BLaER1 treated with 17β-estradiol and CSF1 and Interleukin-3, amounts not matched to agents 10 nM and 100 nM (cell line): ENCODE results near the gene OGFOD2.

Experiments
- H3K27ac ChIP-seq, 11 experiments: shearing (Covaris generic); formaldehyde crosslinking; 2 replicates each; pipeline ENCODE4 v1.8.1; 2022
- H3K27me3 ChIP-seq, 11 experiments: shearing (Covaris generic); formaldehyde crosslinking; 2 replicates each; pipeline ENCODE4 v1.8.1; 2022
- H3K36me3 ChIP-seq, 11 experiments: shearing (Covaris generic); formaldehyde crosslinking; 2 replicates each; pipeline ENCODE4 v1.8.1; 2022
- H3K4me1 ChIP-seq, 10 experiments: shearing (Covaris generic); formaldehyde crosslinking; 2 replicates each; pipeline ENCODE4 v1.8.1; 2022
- H3K4me2 ChIP-seq, 11 experiments: shearing (Covaris generic); formaldehyde crosslinking; 2 replicates each; pipeline ENCODE4 v1.8.1; 2022
- H3K4me3 ChIP-seq, 10 experiments: shearing (Covaris generic); formaldehyde crosslinking; 2 replicates each; pipeline ENCODE4 v1.8.1; 2022
- H3K9ac ChIP-seq, 11 experiments: shearing (Covaris generic); formaldehyde crosslinking; 2 replicates each; pipeline ENCODE4 v1.8.1; 2022
- H3K9me3 ChIP-seq, 11 experiments: shearing (Covaris generic); formaldehyde crosslinking; replicated peaks in 1 of 11; 2 replicates each; pipeline ENCODE4 v1.8.1; 2022
- H4K20me1 ChIP-seq, 11 experiments: shearing (Covaris generic); formaldehyde crosslinking; 2 replicates each; pipeline ENCODE4 v1.8.1; 2022
- Cebpa-rat ChIP-seq, 11 experiments: shearing (Covaris generic); IDR thresholded peaks; 2 replicates each; pipeline ENCODE4 v1.8.1; 2022

The OGFOD2 gene

DNA sequence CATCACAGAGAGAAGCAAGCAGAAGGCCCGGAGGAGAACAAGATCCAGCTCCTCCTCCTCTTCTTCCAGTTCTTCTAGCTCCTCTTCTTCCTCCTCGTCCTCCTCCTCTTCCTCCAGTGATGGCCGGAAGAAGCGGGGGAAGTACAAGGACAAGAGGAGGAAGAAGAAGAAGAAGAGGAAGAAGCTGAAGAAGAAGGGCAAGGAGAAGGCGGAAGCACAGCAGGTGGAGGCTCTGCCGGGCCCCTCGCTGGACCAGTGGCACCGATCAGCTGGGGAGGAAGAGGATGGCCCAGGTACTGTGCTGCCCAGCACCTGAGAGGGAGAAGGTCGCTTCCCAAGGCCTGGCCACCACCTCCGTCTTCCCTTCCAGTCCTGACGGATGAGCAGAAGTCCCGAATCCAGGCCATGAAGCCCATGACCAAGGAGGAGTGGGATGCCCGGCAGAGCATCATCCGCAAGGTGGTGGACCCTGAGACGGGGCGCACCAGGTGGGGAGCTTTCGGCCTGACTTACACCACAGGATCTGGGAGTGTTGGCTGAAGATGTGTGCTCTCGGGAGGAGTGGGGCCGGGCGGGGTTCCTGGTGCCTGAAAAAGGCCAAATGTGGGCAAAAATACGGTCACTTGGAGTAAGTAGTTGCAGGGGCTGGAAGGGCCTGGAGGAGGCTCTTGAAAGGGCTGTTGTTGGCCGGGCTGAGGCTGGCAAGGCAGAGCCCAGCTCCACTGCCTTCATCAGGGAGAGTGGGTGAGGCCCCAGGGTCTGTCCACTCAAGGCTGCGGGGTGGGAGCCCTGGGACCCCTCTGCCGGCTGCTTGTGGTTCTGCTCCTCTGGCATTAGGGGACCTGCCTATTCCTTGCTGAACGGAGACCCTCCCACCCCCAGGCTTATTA is 6.8 kb downstream of the OGFOD2 start:
- Histone ChIP-seq H3K9me3 (no peaks in the 10 kb centered on the region), H4K20me1 (peaks cover 24 to 63% (median 40%) of the 10 kb centered on the region in 11 experiments; a peak in 20 of 22 replicates), H3K9ac (peak overlapping the region; percentile 87 to 100 (median 94)), H3K4me2 (peak overlapping the region; percentile 89 to 99 (median 96)), H3K4me1 (peaks cover 59 to 75% (median 72%) of the 10 kb centered on the region in 10 experiments), H3K27me3 (no peaks in the 10 kb centered on the region), H3K27ac (peak overlapping the region; percentile 82 to 100 (median 92); a peak in 20 of 22 replicates), H3K4me3 (peak overlapping the region; percentile 82 to 97 (median 96)), H3K36me3 (peaks cover 11 to 74% (median 45%) of the 10 kb centered on the region in 11 experiments; a peak in 21 of 22 replicates)
- TF ChIP-seq Cebpa-rat (IDR thresholded peaks at IDR 0.05) = no peak

DNA sequence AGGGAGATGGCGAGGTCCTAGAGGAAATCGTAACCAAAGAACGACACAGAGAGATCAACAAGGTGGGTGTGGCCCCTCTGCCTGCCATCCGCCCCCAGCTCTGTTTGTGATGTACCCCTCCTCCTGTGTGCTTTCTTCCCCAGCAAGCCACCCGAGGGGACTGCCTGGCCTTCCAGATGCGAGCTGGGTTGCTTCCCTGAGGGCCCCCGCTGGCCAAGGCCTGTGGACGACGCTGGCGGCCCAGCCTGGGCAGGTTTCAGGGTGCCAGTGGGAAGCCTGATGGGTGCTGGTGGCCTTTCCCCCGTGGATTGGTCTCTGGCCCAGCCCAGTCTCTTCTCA is 7.4 kb downstream of the OGFOD2 start:
- Histone ChIP-seq H3K4me3 (peak overlapping the region; percentile 82 to 97 (median 96); a peak in 19 of 20 replicates), H3K36me3 (peaks cover 8 to 74% (median 47%) of the 10 kb centered on the region in 11 experiments; a peak in 21 of 22 replicates), H3K9ac (peak overlapping the region; percentile 87 to 100 (median 94)), H3K27me3 (no peaks in the 10 kb centered on the region), H3K4me1 (peaks cover 56 to 69% (median 66%) of the 10 kb centered on the region in 10 experiments), H3K4me2 (peak overlapping the region; percentile 89 to 99 (median 96)), H4K20me1 (peaks cover 24 to 63% (median 40%) of the 10 kb centered on the region in 11 experiments; a peak in 20 of 22 replicates), H3K27ac (peak overlapping the region in 6 of 11 experiments; percentile 28 to 100 (median 92); a peak in 9 of 22 replicates), H3K9me3 (no peaks in the 10 kb centered on the region)
- TF ChIP-seq Cebpa-rat (IDR thresholded peaks at IDR 0.05) = no peak

DNA sequence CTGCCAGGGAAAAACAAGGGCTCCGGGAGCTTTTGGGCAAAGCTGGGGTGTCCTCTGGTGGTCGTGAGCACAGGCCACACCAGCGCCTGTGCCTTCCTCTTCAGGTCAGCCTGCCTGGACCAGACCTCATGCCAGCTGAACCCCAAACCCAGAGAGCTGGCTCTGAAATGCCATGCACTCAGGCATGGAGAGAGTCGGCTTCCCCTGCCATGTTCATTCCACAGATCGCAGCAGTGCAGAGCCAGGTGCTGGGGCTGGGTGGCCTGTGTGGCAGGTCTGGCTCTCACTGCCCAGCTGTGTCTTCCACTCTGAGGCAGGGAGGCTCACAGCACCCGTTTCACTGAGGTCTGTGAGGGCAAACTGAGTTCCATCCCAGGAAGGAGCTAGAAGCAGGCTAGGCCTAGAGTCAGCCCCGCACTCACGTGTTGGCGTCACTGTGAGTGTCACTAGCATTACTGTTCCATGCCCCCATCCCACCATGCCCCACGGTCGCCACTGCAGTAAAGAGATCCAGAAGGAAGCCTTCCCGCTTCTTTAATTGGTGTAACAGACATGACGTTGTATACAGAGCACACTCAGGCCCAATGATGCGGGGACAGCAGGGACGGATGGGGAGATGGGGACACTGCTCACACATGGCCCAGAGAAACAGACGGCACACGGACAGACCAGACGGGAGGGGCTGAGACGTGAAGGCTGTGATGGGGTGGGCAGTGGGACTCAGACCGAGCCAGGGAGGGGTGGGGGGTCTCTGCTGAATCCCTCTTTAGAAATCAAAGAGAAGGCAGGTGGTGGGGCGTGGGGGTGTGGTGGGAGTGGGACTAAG is 8.1 kb downstream of the OGFOD2 start:
- Histone ChIP-seq H3K4me2 (peak overlapping the region; percentile 89 to 99 (median 96)), H3K27ac (peak overlapping the region in 6 of 11 experiments; percentile 28 to 100 (median 90); a peak in 7 of 22 replicates), H3K27me3 (no peaks in the 10 kb centered on the region), H4K20me1 (peaks cover 24 to 63% (median 40%) of the 10 kb centered on the region in 11 experiments; a peak in 20 of 22 replicates), H3K4me3 (peak overlapping the region in 9 of 10 experiments; percentile 82 to 97 (median 96); a peak in 13 of 20 replicates), H3K36me3 (peaks cover 8 to 74% (median 49%) of the 10 kb centered on the region in 11 experiments; a peak in 21 of 22 replicates), H3K4me1 (peaks cover 54 to 62% (median 59%) of the 10 kb centered on the region in 10 experiments), H3K9ac (peak overlapping the region; percentile 87 to 100 (median 94); a peak in 18 of 22 replicates), H3K9me3 (no peaks in the 10 kb centered on the region)
- TF ChIP-seq Cebpa-rat (IDR thresholded peaks at IDR 0.05) = no peak

DNA sequence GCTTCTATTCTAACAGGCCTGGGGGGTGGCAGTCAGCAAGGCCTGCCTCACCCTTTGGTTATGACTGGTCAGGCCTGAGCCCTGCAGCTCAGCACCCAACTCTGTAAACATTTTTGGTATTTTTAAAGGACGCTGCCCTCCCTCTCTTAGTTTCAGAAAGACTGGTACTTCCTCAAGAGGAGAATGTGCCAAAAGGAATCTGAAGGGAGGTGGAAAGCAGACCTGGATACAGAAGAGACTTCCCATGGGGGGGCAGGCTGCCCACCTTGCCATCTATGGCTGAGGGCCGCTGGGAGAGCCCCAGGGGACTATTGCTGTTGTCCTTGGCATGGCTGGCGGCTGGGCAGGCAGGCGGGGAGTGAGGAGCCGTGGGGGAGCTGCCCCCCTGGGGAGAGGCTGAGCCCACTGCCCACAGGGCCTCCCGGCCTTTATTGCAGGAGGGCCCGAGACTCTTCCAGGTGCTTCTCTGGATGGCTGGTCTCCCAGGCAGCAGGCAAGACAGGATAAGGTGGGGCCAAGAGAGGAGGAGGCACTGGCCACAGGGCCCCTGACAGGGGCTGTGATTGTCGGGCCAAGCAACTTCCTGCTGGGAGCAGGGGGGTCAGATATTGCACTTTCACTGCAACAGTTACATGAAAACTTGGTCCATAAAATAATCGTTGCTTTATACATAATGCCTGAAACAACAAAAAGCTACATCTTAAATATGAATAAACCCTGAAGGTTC is 8.9 kb downstream of the OGFOD2 start:
- Histone ChIP-seq H3K27me3 (no peaks in the 10 kb centered on the region), H3K36me3 (peaks cover 8 to 74% (median 41%) of the 10 kb centered on the region in 11 experiments; a peak in 21 of 22 replicates), H4K20me1 (peaks cover 24 to 57% (median 40%) of the 10 kb centered on the region in 11 experiments; a peak in 20 of 22 replicates), H3K4me3 (peak overlapping the region in 3 of 10 experiments; percentile 11 to 41 (median 28); a peak in 2 of 20 replicates), H3K9me3 (no peaks in the 10 kb centered on the region), H3K27ac (peak overlapping the region in 8 of 11 experiments; percentile 22 to 56 (median 42); a peak in 13 of 22 replicates), H3K9ac (peak overlapping the region; percentile 25 to 95 (median 54); a peak in 18 of 22 replicates), H3K4me2 (peak overlapping the region; percentile 70 to 99 (median 96)), H3K4me1 (peaks cover 47 to 55% (median 52%) of the 10 kb centered on the region in 10 experiments)
- no peak for TF ChIP-seq Cebpa-rat (IDR thresholded peaks at IDR 0.05)

DNA sequence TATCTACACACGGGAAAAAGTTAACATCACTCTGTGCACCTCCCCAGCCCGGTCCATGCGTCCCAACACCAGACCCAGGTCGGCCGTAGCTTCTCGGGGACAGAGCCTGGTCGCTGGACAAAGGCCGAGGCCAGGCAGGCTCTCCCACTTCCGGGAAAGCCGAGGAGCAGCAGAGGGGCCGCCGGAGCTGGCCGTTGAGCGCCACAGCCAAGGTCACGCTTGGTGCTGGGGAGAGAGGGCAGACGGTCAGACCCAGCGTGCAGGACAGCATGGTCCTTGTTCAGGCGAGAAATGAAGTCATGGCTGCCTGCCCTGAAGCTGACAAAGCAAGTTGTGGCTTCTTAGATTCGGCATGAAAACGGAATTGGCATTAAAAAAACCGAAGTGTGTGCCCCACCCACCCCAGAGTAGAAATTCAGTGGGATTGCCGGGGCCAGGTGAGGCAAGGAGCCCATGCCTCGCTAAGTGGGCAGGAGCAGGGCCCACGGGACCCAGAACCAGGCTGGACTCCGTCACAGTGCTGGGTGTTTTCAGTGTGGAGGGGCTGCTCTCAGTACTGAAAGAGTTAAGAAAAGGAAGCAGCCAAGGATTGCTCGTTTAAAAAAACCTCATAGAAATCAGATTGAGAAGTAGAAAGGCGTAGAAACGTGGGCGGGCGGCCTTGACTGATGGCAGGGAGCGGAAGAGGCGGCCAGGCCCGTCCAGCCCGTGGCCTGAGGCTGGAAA is 9.7 kb downstream of the OGFOD2 start:
- peak overlapping the region in 8 of 11 experiments; percentile 2 to 56 (median 36); a peak in 12 of 22 replicates for H3K27ac ChIP-seq
- H3K4me1 ChIP-seq = peaks cover 39 to 46% (median 44%) of the 10 kb centered on the region in 10 experiments
- no peaks in the 10 kb centered on the region for H3K9me3 ChIP-seq
- H3K4me2 ChIP-seq = peak overlapping the region; percentile 70 to 99 (median 96); a peak in 21 of 22 replicates
- H3K36me3 ChIP-seq = peaks cover 8 to 70% (median 38%) of the 10 kb centered on the region in 11 experiments; a peak in 21 of 22 replicates
- no peak overlapping the region for H3K4me3 ChIP-seq
- no peak for TF ChIP-seq Cebpa-rat (IDR thresholded peaks at IDR 0.05)
- peak overlapping the region in 10 of 11 experiments; percentile 9 to 58 (median 39); a peak in 12 of 22 replicates for H3K9ac ChIP-seq
- no peaks in the 10 kb centered on the region for H3K27me3 ChIP-seq
- H4K20me1 ChIP-seq = peaks cover 24 to 53% (median 40%) of the 10 kb centered on the region in 11 experiments; a peak in 20 of 22 replicates

DNA sequence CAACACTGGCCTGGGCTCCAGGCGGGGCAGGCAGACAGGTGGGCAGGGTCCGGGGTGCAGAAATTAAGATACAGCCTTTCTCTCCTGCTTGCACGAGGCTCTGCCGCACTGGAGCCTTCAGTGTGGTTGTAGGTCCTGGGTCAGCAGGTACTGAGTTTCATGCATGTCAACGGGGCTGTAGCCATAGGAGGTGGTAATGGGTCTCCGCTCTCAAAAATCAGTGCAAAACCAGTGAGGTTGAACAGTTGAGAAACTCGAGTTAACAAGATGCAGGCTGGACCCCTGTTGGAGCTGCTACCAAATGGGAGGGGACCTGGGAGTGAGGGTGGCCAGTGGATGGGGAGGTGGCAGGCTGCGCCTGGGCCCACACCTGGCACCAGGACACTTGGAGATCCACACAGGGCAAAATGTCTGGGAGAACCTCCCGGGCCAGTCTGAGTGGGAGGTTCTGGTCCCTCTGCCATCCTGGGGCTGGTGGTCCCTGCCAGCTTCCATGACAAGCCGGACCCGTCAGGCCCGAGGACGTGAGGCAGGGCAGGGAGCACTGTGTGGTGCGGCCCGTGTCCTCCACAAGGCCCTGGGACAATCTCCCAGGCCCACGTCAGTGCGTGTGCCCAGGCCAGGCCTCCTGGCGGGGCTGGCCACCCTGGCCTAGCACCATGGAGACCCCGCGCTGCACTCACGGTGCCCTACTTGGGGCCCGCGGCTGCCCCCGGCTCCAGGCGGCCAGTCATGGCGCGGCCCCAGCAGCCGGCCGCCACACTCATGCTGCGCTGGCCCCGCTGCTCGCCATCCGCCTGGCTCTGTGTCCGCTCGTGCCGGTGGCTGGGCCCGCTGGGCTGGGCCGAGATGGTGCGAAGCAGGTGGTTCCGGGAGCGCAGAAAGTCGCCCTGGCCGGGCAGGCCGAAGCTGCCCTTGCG is 10.6 kb downstream of the OGFOD2 start:
- no peaks in the 10 kb centered on the region for H3K9me3 ChIP-seq
- H3K9ac ChIP-seq = peak overlapping the region in 9 of 11 experiments; percentile 9 to 52 (median 38); a peak in 8 of 22 replicates
- H3K27ac ChIP-seq = peak overlapping the region in 4 of 11 experiments; percentile 35 to 56 (median 40); a peak in 2 of 22 replicates
- H3K4me3 ChIP-seq = no peak overlapping the region
- H3K36me3 ChIP-seq = peaks cover 8 to 76% (median 38%) of the 10 kb centered on the region in 11 experiments; a peak in 21 of 22 replicates
- peak overlapping the region in 7 of 11 experiments; percentile 89 to 99 (median 96); a peak in 8 of 22 replicates for H3K4me2 ChIP-seq
- TF ChIP-seq Cebpa-rat (IDR thresholded peaks at IDR 0.05) = no peak
- peaks cover 24 to 55% (median 40%) of the 10 kb centered on the region in 11 experiments; a peak in 20 of 22 replicates for H4K20me1 ChIP-seq
- no peaks in the 10 kb centered on the region for H3K27me3 ChIP-seq
- peaks cover 37 to 44% (median 41%) of the 10 kb centered on the region in 10 experiments for H3K4me1 ChIP-seq
